Fibroblast of skin of right quadriceps (primary cell): ENCODE data around the gene METTL15.
"Not testable (repeated sequence)": the region's sequence is repeated elsewhere in the genome, so short reads cannot be mapped to it uniquely, and the experiment has no call there.

ENCODE experiments used
- DNase-seq: peaks from one replicate; pipeline ENCODE4 v3.0.0-alpha.2; 2013

The METTL15 gene

DNA sequence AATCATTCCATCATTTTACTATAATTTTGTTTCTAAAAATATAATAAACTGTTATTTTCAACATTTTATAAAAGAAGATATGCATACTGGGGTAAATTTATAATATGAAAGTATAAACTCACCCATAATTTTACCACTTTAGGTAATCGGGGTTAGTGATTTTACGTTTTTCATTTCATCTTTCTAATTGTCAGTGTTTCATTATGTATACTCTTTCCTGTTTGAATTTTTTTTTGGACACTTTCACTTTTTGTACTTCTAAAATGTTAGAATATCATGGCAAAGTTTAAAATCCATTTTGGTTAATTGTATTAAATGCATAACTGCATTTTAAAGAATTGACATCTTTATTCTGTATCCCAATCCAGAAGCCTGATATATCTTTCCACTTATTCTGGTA, 115.8 kb downstream of the METTL15 start:
- no peak for DNase-seq

DNA sequence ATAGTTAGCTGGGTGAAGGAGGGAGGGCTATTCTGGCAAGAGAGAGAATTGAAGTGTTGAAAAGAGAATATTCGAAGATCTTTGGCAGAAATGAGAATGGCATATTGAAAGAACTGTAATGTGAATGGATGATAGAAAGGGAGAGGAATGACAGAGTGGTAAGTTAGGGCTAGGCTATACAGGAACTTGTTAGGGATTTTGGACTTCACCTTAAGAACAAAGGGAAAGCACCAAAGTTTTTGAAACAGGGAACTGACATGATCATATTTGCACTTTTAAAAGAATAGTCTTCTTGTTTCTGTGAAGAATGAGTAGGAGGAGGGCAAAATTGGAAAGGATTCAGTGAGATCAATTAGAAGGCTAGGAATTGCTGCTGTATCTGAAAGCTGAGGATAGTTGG, 119.3 kb downstream of the METTL15 start:
- DNase-seq = no peak

DNA sequence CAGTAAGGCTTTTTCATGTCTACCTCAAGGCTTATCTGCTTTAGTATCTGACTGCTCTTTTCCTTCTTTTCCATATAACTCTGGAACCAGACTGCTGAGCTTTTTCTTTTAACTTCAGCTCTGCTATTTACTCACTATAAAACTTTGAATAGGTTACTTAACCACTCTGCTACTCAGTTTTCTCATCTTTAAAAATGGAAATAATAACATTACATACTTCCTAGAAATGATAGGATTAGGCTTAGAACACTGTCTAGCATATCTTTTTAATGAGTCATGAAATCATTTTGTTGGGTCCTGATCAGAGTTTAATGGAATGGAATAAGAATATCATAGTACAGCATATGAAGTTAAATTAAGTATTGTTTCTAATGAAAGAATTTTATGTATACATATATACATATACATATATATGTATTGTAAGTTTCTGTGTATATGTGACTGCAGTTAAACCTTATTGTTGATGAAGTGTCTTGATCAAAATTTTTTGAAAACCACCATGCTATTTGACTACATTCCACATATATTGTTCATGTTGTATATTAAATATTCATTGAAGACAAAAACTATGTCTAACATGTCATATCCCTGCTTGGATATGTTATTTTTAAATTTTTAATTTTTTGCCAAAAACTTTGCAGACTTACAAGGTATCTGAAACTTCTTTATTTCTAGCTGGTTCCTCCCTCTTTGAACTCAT, 120.2 kb downstream of the METTL15 start:
- peak; percentile 63 for DNase-seq

DNA sequence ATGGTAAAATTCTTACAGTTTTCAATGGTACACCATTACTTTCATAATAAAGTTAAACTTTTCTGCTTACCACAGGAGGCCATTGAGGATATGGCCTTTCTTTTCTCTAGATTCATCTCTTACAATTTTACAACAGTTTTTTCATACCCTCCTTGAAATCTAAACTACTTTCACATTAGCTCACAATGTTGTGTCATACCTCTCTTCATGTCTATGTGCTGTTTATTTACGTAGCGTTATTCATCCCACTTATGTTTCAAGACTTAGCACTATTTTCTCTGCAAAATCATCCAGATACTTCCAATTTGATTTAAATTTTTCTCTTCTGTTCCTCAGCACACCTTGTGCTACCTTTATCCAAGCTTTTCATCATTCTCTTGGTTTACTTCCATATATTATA, 123.3 kb downstream of the METTL15 start:
- no peak for DNase-seq

DNA sequence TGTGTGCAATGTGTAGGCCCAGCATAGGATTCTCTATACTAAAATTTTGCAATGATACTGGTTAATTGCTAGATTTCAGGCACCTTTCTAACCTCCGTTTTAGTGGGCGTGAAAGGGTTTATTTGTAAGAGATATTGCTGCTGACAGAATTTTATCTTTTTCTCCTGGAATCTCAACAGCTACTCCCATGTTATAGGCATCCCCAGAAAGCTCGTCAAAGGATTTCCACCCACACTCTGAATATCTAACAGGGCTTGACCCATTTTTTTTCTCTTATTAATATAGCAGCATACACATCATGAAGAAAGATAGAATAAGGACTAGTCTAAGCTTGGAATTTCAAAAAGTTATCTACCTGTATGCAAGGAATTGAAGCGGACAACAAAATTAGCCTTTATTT, 124.5 kb downstream of the METTL15 start:
- DNase-seq = no peak

DNA sequence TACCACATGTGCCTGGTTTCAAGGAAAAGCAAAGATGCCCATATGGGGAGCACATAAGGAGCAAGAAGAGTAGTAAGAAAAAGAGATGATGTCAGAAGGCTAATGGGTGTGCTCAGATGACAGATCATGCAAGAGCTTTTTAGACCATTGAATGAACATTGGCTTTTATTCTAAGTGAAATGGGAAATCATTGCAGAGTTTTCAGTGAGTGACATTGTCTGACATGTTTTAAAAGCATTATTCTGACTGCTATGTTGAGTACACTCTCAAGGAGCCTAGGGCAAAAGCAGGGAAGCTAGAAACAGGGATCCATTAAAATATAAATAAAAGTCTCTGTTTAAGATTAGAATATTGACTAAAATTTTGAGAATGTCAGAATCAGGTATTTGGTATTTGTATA, 133.6 kb downstream of the METTL15 start:
- DNase-seq = no peak

DNA sequence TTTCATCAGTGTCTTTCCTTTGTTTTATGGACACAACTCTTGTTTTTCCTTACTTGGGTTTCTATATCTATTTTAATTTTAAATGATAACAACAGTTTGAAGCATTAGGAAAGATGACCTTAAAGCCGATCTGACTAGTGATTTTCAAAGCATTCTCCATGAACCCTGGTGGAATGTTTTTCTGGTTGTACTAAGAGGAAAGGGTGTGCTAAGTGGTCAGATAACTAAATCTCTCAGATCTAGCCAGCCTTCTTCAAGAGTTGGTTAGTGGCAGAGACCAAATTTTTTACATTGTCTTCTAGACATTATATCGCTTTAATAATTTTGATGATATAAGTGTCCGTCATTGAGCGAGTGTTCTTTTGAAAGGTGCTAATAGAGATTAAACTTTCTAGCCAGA, 134.4 kb downstream of the METTL15 start:
- no peak for DNase-seq

DNA sequence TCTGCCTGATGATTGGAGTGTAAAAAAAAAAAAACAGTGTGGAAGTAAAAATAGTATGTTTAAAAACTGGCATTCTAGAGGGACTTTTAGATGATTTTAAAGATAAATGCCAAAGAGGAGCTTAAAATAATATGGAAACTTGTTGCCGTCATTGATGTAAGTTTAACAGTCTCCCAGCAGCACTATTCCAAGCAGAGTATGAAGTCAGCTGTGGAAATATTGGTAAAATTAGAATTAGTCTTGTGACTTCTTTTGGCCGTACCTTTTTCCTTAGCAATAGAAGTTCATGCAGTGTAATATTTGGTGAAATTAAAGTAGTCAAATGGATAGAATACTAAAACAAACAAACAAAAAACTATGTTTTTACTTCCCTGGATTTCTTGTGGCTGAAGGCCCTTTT, 134.9 kb downstream of the METTL15 start:
- no peak for DNase-seq

DNA sequence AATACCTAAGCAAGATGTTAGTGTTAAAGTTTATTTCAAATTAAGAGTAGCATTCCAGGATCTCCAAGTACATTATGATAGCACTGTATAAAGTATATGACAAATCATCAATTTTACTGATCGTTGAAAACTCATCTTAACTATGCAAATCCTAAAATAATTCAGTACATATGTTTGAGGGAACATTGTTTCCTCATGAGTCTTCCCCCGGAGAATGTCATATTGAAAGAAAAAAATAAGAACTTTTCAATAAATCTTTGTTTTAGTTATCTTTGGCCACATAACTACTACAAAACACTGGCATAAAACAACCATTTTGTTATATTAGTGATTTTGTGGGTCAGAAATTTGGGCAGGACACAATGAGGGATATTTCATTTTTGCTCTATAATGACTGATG, 135.4 kb downstream of the METTL15 start:
- peak; percentile 80 for DNase-seq

DNA sequence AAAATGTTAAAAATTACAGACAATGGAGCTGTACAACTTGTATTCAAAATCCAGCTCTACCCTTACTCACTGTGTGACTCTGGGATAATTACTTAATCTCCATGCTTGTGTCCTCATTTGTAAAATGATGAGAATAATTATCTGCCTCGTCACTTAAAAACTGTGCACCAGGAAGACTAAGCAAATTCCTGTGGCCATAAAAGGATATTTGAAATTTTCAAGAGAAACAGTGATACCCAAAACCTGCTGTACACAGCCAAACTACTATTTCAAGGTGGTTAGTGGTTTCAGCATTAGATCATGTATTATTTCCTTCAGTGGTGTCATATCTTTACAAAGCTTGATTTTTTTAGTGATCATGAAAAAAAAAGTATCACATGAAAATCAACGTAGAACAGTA, 136.9 kb downstream of the METTL15 start:
- DNase-seq = peak; percentile 78

DNA sequence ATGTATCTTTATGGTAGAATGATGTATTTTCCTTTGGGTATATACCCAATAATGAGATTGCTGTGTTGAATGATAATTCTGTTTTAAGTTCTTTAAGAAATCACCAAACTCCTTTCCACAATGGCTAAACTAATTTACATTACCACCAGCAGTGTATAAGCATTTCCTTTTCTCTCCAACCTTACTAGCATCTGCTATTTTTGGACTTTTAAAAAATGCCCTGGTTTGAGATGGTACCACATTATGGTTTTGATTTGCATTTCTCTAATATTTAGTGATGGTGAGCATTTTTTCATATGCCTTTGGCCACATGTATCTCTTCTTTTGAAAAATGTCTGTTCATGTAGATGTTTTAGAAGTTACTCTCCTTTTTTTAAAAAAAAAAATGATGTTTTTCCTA, 142.0 kb downstream of the METTL15 start:
- no peak for DNase-seq

DNA sequence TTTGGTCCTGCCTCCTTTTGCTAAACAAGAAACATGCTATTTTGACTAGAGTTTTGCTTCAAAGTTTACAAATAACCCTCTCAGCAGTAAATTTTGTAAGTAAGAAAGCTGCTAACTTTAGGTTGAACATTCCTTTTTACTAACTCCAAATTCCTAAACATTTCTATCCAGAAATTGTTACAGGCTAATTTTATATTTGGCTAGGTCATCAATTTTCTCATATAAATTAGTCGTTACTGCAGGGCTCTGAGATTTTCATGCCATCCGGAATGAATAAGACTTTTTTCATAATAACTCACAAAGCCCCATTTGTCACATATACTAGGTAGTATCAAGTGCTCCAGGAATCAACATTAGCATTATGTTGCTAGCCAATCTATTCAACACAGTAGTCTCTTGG, 143.1 kb downstream of the METTL15 start:
- no peak for DNase-seq

DNA sequence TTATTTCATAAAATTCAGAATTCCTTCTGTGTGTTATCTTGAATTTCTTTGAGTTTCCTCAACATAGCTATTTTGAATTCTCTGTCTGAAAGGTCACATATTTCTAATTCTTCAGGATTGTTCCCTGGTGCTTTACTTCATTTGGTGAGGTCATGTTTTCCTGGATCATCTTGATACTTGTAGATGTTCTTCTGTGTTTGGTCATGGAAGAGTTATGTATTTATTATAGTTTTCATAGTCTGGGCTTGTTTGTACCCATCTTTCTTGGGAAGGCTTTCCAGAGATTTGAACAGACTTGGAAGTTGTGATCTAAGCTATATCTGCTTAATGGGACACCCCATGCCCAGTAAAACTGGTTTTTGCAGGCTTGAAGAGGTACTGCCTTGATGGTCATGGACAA, 149.6 kb downstream of the METTL15 start:
- DNase-seq = no peak

DNA sequence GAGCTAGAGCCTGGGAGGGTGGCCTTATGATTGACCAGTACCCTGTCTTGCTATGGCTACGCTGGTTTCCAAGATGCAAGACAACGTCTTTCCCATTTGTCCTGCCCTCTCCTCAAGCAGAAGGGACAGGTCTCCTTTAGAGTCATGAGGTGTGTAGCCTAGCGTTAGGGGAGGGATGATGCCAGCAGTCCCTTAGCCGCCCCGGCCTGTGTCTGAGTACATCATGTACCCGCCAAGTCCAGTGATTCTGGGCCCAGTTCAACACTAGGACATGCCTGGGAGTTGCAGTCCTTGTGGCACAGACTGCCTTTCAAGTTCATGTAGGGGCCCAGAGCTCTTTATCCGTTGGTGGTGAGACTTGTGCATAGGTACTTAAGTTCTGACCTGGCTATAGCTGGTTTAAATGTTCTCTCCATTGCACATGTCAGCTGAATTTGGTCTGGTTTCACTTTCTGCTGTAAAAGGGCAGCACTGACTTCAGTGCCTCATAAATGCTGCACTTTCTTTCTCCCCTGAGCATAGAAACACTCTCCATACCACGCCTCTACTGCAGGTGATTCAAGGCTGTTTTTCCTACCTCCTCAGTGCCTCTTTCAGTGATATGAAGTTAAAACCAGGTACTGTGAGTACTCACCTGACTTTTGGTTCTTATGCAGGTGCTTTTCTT, 151.1 kb downstream of the METTL15 start:
- DNase-seq = no peak

DNA sequence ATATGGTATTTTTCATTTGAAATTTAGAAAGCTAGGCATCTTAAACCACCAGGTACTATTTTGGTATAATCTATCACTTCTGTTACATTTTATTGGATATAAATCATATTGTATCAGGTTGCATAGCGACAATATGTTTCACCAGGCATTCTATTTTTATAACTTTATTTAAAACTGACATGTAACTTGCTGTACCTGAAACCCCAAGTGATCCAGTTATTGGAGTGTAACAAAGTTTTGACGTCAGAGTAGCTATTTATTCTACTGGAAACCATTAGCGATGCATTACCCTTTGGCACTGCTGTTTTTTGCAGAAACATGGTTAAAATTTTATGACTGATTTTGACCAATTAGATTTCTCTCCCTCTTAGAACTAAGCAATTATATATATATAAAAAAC, 160.7 kb downstream of the METTL15 start:
- DNase-seq = no peak

DNA sequence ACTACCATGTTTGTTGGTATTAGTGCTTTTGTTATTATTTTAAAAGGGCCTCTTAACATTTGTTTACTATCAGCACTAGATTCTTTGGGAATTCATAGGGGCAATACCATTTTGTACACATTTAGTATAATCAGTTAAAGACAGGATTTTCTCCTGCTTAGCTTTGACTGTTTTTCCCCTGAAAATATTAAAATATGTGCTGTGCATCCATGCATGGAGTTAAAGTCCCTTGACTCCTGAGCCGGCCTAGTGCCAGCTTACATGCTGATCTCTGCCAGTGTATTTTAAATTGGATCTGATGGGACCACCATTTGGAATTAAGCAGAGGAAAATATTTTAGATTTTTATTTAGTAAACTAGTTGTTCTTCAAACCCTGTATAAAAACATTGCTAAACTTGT, 161.4 kb downstream of the METTL15 start:
- DNase-seq = no peak

DNA sequence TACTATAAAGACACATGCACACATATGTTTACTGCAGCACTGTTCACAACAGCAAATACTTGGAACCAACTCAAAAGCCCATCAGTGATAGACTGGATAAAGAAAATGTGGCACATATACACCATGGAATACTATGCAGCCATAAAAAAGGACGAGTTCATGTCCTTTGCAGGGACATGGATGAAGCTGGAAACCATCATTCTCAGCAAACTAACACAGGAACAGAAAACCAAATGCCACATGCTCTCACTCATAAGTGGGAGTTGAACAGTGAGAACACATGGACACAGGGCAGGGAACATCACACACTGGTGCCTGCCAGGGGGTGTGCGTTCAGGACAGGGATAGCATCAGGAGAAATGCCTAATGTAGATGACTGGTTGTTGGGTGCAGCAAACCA, 164.1 kb downstream of the METTL15 start:
- not testable (repeated sequence) for DNase-seq

DNA sequence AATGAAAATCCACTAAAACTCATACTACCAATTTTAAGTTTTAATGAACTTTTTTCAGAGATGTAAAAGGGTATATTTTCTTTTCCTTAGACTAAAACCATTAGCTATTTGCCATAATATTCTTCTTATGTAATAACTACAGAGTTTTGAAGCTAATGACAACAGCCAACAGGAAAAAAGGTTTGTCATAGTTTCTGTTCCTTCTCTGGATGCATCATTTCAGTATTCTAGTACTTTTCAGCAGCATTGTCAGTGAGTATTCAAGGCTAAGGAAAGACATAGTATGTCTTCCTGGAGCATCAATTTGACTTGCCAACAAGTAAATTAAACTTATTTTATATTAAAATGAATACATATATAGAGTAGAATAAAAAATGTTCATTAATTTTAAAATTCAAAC, 166.0 kb downstream of the METTL15 start:
- no peak for DNase-seq

DNA sequence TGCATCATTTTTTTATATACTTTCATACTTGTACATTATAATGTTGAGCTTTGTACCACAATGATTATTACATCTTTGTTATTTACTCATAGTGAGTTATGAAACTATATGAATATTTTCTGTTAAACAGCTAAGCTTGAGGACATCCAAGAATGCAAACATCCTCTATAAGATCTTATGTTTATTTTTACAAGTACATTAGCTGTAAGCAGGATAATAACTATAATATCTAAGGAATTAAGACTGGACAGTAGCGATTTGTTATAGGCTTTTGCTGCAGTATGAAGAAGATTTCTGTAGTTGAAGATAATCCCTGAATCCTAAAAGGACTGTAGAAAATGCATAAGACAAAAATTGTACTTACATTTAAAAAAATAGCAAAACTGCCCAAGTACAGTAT, 176.0 kb downstream of the METTL15 start:
- no peak for DNase-seq

DNA sequence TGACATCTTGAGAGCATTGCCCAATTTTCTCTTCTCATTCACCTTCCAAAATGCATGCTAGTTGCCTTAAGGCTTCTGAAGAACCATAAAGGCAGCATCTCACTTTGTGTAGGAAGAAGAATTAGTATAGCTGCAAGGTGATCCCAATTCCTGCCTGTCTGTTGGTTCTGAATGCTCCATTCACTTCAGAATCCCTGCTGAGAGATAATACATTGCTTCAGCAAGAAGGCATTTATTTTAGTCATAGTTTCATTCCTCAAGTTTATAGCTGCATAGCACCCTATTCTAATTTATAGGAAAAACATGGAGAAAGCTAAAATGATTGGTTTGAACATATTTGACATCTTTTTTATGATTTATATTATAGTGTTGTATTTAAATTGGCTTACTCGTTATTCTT, 181.3 kb downstream of the METTL15 start:
- DNase-seq = peak; percentile 25

DNA sequence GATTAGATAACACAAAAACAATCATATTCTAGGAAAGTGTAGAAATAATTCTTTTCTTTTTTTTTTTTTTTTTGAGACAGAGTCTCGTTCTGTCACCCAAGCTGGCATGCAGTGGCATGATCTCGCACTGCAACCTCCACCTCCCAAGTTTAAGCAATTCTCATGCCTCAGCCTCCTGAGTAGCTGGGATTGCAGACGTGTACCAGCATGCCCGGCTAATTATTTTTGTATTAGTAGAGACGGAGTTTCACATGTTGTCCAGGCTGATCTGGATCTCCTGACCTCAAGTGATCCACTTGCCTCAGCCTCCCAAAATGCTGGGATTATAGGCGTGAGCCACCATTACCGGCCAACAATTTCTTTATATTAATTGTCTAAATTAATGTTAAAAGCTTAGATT, 182.8 kb downstream of the METTL15 start:
- DNase-seq = not testable (repeated sequence)

DNA sequence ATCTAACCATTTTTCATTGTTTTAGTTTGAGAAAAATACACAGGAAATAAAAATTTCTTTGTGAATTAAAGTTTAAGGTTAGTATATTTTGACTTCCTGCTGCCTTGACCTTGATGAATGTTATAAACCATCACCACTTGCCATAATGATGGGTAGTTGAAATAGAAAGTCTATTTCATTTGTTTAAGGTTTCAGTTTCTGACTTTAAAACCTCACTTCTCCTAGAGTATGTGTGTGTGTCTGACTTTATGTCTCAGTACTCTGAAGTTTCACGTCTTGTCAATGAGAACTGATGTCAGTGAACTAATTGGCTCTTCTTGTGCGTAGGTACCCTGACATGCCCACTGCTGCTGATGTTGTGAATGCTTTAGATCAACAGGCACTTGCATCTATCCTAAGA, 188.2 kb downstream of the METTL15 start:
- DNase-seq = no peak

DNA sequence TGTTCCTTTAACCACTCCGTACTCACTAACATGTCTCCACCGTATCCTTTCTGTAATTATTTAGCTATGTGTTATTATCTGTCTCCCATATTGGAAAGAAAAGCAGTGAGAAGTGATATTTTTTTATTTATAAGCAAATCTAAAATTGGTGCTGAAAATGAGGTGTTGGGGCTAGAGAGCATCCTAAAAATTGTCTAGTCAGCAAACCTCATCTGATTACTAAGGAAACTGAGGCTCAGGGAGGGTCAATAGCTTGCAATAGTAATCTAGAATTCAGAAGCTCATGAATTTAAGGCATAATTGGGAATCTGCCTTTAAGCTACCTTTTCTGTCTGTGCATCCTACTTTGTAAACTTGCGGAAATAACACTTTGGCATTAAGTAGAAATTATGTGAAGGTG, 190.0 kb downstream of the METTL15 start:
- DNase-seq = no peak

DNA sequence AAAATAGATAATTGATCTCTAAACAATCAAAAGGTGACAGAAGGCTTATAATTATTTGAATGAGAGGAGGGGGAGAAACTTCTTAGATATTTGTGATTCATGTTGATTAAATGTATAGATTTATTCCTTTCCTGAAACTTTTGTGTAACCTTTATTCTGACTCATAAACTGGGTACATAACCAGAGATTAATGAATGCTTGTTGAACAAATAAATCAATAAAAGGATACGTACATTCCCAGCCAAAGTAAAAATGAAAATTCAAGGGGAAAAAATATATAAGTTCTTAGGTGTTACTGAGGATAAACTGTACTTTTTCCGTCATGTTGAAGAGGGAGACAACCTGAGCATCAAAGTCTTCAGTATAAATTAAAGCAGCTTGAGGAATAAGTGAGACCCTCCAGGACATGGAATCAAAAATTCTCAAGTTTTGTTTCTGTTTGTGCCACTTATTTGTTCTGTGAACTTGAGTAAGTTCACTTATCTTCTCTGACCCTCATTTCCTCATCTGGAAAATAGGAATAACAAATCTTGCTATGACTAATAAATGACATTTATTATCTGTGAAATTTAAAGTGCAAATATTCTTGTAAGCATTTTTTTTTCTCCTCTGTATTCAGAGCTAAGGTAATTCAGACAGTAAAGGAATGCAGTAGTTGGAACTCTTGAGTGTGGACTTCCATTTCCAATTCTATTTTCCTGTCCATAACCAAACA, 195.4 kb downstream of the METTL15 start:
- DNase-seq = no peak
